GM21619 (cell line): ENCODE measurements around the gene MGP.

Experiments
- ATAC-seq: cut with Tn5 transposase; IDR thresholded peaks from one replicate; pipeline ENCODE4 v1.9.1; 2021; ENCODE audit not compliant: unreplicated experiment

The MGP gene

DNA sequence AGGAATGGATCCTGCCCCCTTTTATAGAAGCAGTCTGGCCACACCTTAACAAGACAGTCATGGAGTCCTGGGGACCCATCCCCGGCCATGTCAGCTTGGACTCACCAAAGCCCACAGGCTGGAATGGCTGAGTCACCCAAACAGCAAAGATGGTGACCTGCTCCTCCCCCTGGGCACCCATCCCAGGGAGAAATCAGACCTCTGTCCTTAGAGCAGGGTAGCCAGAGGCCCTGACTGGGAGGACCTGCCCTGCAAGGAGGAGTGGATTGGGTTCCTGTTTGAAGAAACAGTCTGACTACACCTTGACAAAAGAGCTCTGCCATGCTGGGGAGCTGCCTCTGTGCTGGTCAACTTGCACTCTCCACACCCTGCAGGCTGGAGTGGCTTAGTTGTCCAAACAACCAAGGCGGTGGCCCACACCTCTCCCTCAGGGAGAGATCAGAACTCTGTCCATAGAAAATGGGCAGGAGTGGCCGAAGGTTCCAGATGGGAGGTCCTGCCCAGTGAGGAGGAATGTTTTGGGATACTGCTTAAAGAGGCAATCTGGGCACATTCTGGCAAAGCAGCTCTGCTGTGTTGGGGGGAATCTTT is 16.6 kb downstream of the MGP start:
- no peak for ATAC-seq

GRCh38 chr12:14860490-14860889 is 25.2 kb downstream of the MGP start:
- ATAC-seq, result no peak

- ATAC-seq, result no peak
Measured at GRCh38 chr12:14858513-14858912, 27.1 kb downstream of the MGP start.

DNA sequence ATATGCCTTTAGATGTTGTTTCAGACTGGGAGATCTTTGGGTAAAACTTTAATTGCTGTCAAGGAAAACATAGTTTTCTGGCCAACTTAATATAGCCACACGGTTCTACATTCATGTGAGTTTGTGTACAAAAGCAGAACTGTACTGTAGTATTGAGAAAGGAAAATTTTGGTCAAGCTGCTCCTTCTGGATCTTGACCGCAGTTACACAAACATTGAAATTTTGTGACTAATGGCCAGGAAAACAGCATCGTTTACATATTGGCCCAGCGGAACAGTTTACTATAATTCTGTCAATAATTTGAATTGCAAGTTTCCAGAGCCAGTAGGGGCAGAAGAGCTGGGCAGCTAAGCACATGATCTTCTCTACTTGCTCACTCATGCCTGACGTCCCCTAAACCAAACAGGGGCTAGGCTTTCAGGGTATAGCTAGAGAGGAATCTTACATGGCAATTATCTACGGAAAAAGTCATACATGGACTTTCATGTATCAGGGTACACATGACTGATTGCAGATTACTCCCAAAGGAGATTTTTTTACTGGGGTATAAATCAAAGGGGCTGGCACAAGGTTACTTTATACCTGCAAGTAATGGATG is 31.0 kb downstream of the MGP start:
- ATAC-seq, result no peak

- ATAC-seq, result no peak
Measured at GRCh38 chr12:14853961-14854360, 31.7 kb downstream of the MGP start.

DNA sequence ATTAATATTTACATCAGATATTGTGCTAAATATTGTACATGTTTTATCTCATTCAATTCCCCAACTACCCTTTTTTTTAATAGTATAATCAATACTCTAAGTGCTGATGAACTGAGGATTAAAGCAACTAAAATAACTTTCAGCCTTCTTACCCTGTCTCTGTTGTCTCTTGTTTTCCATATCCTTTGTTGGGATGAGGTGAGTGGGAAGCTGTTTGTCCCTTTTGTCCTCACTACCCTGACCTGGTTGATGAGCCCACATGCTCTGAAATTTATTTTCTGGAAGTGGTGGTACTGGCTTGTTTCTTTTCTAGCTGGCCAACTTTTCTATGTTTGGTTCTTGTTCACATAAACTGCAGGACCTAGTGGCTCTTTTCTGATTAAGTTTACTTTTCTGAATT is 32.8 kb downstream of the MGP start:
- ATAC-seq, result no peak

DNA sequence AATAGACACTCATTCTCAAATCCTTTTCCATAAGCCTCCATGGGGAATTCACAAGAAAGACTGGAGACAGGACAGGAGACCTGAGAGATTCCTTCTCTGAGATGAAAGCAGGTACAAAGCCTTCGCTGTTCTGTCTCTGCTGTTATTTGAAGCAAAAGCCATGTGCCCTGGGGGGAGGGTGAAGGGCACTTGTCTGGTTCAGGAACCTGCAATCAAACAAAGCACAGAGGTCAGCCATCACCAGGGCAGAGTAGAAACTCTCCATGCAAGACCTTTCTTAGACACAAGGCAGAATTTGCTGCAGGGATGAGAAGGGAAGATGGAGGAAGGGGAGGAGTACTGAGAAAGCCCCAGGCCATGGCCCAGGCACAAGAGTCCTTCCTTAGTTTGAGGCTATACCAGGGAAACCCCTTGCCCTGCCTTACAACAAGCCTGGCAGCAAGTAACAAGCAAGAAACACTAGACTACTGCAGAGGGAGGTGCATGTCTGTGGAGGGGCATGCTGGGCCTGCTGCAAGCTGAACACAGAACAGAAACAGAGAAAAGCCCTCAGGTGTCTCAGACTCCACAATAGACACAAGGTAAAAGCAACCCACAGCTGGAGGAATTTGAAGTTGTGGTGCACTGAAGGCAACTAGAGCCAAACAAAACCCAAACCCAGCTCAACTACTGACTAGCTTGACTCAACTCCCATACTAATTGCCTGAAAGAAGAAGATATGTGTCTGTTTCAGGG is 34.6 kb downstream of the MGP start:
- no peak for ATAC-seq

GRCh38 chr12:14849661-14850060 is 36.0 kb downstream of the MGP start:
- ATAC-seq, result no peak

DNA sequence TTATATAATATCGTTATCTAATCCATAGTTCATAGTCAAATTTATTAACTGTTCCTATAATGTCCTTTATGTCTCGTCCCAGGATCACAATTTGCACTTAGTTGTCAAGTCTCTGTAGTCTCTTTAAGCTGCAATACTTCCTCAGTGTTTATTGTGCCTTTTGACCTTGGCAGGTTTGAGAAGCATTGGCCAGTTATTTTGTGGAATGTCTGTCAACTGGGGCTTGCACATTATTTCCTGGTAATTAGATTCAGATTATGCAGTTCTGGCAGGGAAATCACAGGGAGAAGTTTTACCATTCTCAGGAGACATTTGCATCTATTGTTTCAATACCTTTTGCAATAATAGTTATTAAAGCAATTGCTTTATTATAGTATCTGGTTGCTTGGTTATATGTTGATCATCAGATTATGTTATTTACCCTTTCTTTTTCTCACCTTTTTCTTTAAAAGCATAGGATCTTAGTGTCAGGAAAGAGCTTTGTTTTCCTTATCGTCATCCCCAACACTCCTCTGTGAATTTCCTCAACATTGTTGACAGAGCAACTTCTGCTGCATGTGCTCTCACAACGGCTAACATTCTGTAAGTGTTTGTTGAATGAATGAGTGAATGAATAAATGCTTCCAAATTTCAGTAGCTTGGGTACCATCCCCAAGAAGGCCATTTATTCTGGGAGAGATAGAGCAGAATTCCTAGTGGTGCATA is 38.6 kb downstream of the MGP start:
- ATAC-seq, result no peak

DNA sequence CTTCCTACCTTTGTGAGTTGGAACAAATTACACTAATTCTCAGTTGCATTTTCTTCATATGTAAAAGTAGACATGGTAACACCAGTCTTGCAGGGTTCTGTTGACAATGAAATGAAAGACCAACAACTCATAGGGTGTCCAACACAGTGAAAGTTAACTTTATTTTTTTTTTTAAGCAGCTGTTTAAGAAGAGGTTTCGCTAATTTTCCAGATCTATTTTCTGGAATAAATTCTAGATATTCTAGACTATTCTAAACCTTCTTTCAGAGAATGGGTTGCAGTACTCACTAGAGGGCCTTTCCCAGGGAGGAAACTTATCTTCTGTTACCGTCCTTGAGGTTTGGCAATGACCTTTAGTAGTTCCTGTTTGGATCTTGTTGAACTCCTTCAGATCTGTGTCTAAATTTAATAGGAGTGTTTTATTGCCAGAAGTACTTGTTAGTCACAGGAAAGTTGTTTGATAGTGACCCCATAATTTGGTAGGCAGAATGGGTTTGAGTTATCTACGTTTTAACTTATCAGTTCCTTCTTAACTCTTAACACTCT is 39.5 kb downstream of the MGP start:
- ATAC-seq, result no peak

GRCh38 chr12:14845350-14845750 is 40.3 kb downstream of the MGP start:
- ATAC-seq, result no peak

GRCh38 chr12:14844401-14844800 is 41.3 kb downstream of the MGP start:
- ATAC-seq, result no peak

GRCh38 chr12:14843425-14843887 is 42.2 kb downstream of the MGP start, which contains the start of gene ART4:
ART4 (minus strand) TSS chr12:14843526; CDS start chr12:14843113, 413 bp downstream.
- no peak for ATAC-seq

- no peak for ATAC-seq
Measured at GRCh38 chr12:14842315-14842714, 43.3 kb downstream of the MGP start.

GRCh38 chr12:14841761-14842160 is 43.9 kb downstream of the MGP start:
- ATAC-seq, result no peak

- no peak for ATAC-seq
Measured at GRCh38 chr12:14840616-14841015, 45.0 kb downstream of the MGP start.

DNA sequence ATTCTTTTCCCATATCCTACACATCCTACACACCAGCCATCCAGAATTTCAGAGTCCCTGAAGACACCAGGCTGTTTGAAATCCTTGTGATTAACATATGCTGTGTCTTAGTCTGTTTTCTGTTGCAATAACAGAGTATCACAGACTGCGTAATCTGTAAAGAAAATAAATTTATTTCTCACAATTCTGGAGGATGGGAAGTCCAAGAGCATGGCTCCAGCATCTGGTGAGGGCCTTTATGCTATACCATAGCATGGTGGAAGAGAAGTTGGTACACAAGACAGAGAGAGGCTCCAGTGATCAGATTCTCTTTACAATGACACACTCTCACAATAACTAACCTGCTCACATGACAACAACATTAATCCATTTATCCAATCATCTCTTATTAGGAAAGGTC is 46.4 kb downstream of the MGP start:
- no peak for ATAC-seq

DNA sequence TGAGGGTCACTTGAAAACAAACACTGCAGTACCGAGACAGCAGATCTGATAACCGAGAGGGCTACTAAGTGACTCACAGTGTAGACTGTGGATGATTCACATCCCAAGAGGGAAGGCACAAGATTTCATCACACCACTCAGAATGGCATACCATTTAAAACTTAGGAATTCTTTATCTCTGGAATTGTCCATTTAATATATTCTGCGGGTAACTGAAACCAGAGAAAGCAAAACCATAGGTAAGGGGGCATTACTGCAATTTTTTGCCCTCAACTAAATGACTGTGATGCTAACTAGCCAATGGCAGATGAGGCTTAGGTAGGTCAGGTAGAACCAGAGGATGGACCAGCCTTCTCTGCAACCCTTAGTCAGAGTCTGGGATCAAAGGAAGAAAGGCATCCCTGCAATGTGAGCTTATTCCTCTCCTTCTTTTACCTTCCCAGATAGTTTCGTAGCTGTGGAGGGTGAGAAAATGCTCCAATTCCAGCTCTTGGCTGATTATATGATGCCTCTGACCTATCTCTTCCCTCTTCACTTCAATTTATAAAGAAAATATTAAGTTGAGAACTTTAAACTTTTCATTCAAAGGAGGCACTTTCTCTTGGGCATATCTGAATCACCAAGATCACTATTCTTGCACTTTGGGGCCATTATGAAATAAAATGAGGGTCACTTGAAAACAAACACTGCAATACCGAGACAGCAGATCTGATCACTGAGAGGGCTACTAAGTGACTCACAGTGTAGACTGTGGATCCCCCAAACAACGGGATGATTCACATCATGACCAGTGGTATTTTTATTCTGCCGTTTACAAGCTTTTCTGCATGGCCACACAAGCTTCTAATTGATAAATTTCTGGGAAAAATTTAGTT is 49.1 kb downstream of the MGP start:
- no peak for ATAC-seq

- ATAC-seq, result no peak
Measured at GRCh38 chr12:14834509-14834908, 51.1 kb downstream of the MGP start.

- ATAC-seq, result no peak
Measured at GRCh38 chr12:14833952-14834351, 51.7 kb downstream of the MGP start.
